GM18909 (cell line): Measurements from ENCODE around the gene KCNG2.

Source experiments
- ATAC-seq: cut with Tn5 transposase; IDR thresholded peaks from one replicate; pipeline ENCODE4 v1.9.1; 2021; ENCODE audit warnings: mild to moderate bottlenecking; ENCODE audit not compliant: unreplicated experiment, poor library complexity

The KCNG2 gene

GRCh38 chr18:79782566-79783308 lies 15.0 kb upstream of the KCNG2 start:
- no peak for ATAC-seq

GRCh38 chr18:79784071-79784913 lies 13.4 kb upstream of the KCNG2 start:
- no peak for ATAC-seq

GRCh38 chr18:79784965-79785770 lies 12.6 kb upstream of the KCNG2 start:
- ATAC-seq, result no peak

- no peak for ATAC-seq
These were observed 11.9 kb upstream of the KCNG2 start for GRCh38 chr18:79785831-79786230.

- ATAC-seq, result no peak
These were observed 11.4 kb upstream of the KCNG2 start for GRCh38 chr18:79786304-79786703.

- ATAC-seq, result no peak
These were observed 10.8 kb upstream of the KCNG2 start for GRCh38 chr18:79786786-79787526.

- no peak for ATAC-seq
These were observed 10.2 kb upstream of the KCNG2 start for GRCh38 chr18:79787527-79787864.

- no peak for ATAC-seq
These were observed 9.6 kb upstream of the KCNG2 start for GRCh38 chr18:79787865-79788733.

- no peak for ATAC-seq
These were observed 9.0 kb upstream of the KCNG2 start for GRCh38 chr18:79788734-79789085.

GRCh38 chr18:79789091-79789891 lies 8.4 kb upstream of the KCNG2 start:
- no peak for ATAC-seq

- ATAC-seq, result no peak
These were observed 7.5 kb upstream of the KCNG2 start for GRCh38 chr18:79789901-79790890.

GRCh38 chr18:79790996-79791972 lies 6.5 kb upstream of the KCNG2 start:
- no peak for ATAC-seq

GRCh38 chr18:79792096-79792987 lies 5.4 kb upstream of the KCNG2 start:
- no peak for ATAC-seq

- no peak for ATAC-seq
These were observed 4.8 kb upstream of the KCNG2 start for GRCh38 chr18:79792988-79793355.

GRCh38 chr18:79794846-79795245 lies 2.9 kb upstream of the KCNG2 start:
- no peak for ATAC-seq
